Activated naive CD8-positive, alpha-beta T cell treated with anti-CD3 and anti-CD28 coated beads, Interleukin-2, amount 10 ng/mL, durations not matched to agents 7 days and 5 days (primary cell): Measurements from ENCODE around the gene CATSPERB. TPM values are rescaled to one million over a fixed set of nuclear protein-coding genes. Genes with fewer than 3 reads are reported as not detected.
"Not testable (repeated sequence)": the region's sequence is repeated elsewhere in the genome, so short reads cannot be mapped to it uniquely, and the experiment has no call there.

ENCODE experiments used
- ATAC-seq: fragments of 150-1000 bp; cut with Tn5 transposase; one replicate; pipeline ENCODE4 v1.10.0; 2021; ENCODE audit warnings: low read depth, moderate library complexity
- POLR2A ChIA-PET: fragments of 350-600 bp; sonication (Branson Sonifier 250); formaldehyde crosslinking; loops from one replicate; lab custom pipeline; 2021; ENCODE audit warnings: antibody characterized with exemption; lab: Charles Lee
- DNase-seq: peaks from one replicate; pipeline ENCODE4 v3.0.0; 2021
- H3K27ac Mint-ChIP-seq: one replicate; pipeline ENCODE4 v1.8.0; 2022; ENCODE audit warnings: mild to moderate bottlenecking, mixed read lengths
- H3K27me3 Mint-ChIP-seq: one replicate; pipeline ENCODE4 v1.8.0; 2022; ENCODE audit warnings: mild to moderate bottlenecking, moderate library complexity, mixed read lengths
- H3K36me3 Mint-ChIP-seq: one replicate; pipeline ENCODE4 v1.8.0; 2021; ENCODE audit warnings: mild to moderate bottlenecking, mixed read lengths
- H3K4me1 Mint-ChIP-seq: one replicate; pipeline ENCODE4 v1.8.0; 2021; ENCODE audit warnings: mixed read lengths
- H3K4me3 Mint-ChIP-seq: one replicate; pipeline ENCODE4 v1.8.0; 2022; ENCODE audit warnings: mild to moderate bottlenecking, moderate library complexity, mixed read lengths
- H3K9me3 Mint-ChIP-seq: one replicate; pipeline ENCODE4 v1.8.0; 2021; ENCODE audit warnings: mixed read lengths
- total RNA-seq, 2 experiments: library from RNA; stranded (reverse); gene quantifications; one replicate each; pipeline ENCODE4 v1.2.3, GENCODE V29; 2021

CATSPERB gene
- total RNA-seq, 2 experiments from 2014 or later, result 1.9 to 2.3 TPM

DNA sequence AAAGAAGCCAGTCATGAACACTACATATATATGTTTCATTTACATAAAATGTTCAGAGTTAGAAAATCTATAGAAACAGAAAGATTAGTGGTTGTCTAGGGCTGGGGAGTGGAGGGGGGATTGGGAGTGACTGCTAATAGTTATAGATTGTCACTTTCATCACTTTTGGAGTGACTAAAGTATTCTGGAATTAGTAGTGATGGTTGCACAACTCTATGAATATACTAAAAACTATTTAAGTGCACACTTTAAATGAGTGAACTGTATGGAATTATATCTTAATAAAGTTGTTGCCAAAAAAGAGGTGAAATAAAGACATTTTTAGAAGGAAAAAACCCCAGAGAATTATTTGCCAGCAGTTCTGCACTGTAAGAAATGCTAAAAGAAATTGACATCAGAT is 9.5 kb downstream of the CATSPERB start:
- no peak overlapping the region for H3K27ac Mint-ChIP-seq
- POLR2A ChIA-PET, result no interaction called here
- ATAC-seq (no peak), DNase-seq (no peak)
- peaks cover 3% of the 10 kb centered on the region for H3K27me3 Mint-ChIP-seq
- peaks cover 2% of the 10 kb centered on the region for H3K4me1 Mint-ChIP-seq
- H3K4me3 Mint-ChIP-seq, result no peak overlapping the region
- H3K9me3 Mint-ChIP-seq, result no peaks in the 10 kb centered on the region
- H3K36me3 Mint-ChIP-seq, result peaks cover 5% of the 10 kb centered on the region

DNA sequence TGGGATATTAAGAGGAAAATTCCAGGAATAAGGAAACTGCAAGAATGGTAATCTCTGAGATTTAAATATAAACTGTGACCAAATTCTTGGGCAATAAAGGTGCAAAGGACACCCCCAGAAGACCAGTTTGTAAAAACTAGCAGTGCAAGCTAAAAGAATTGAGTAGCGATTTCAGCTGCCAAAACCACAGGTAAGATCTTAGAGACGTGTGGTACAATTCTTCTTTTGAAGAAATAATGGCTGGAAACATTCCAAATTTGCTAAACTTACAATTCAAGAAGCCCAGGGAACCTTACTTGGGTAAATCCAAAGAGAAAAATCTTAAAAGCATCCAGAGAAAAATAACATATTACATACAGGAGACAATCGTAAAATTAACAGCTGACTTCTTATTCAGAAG is 12.0 kb downstream of the CATSPERB start:
- peaks cover 4% of the 10 kb centered on the region for H3K4me1 Mint-ChIP-seq
- no peaks in the 10 kb centered on the region for H3K9me3 Mint-ChIP-seq
- peaks cover 3% of the 10 kb centered on the region for H3K27me3 Mint-ChIP-seq
- POLR2A ChIA-PET, result no interaction called here
- H3K36me3 Mint-ChIP-seq, result peaks cover 8% of the 10 kb centered on the region
- H3K4me3 Mint-ChIP-seq, result no peak overlapping the region
- DNase-seq (no peak), ATAC-seq (no peak)
- no peak overlapping the region for H3K27ac Mint-ChIP-seq

- Mint-ChIP-seq H3K9me3 (no peaks in the 10 kb centered on the region), H3K27ac (no peak overlapping the region), H3K36me3 (peaks cover 8% of the 10 kb centered on the region), H3K4me1 (peaks cover 10% of the 10 kb centered on the region), H3K27me3 (peaks cover 3% of the 10 kb centered on the region), H3K4me3 (no peak overlapping the region)
- POLR2A ChIA-PET, result interaction anchor here (0.6 kb wide), 1 partner anchor 822 kb away, joined by 5 read pairs; no protein-coding TSS in a partner anchor
- DNase-seq, result no peak
- no peak for ATAC-seq
These were observed 14.9 kb downstream of the CATSPERB start for GRCh38 chr14:91716999-91717398.

- H3K4me3 Mint-ChIP-seq, result peak overlapping the region; percentile 78
- H3K4me1 Mint-ChIP-seq, result peaks cover 8% of the 10 kb centered on the region
- peaks cover 6% of the 10 kb centered on the region for H3K9me3 Mint-ChIP-seq
- DNase-seq (peak; percentile 51), ATAC-seq (peak; percentile 98)
- H3K27ac Mint-ChIP-seq, result peak overlapping the region; percentile 87
- POLR2A ChIA-PET, result interaction anchor here (0.7 to 1.1 kb wide), 2 partner anchors 121 to 152 kb away, joined by 3 to 7 read pairs; partner anchors contain the start of gene TC2N
- peaks cover 3% of the 10 kb centered on the region for H3K36me3 Mint-ChIP-seq
- peaks cover 3% of the 10 kb centered on the region for H3K27me3 Mint-ChIP-seq
These were observed 17.1 kb downstream of the CATSPERB start for GRCh38 chr14:91714805-91715204.

- H3K9me3 Mint-ChIP-seq, result peaks cover 7% of the 10 kb centered on the region
- DNase-seq, result no peak
- H3K36me3 Mint-ChIP-seq, result no peaks in the 10 kb centered on the region
- ATAC-seq, result no peak
- H3K27ac Mint-ChIP-seq, result no peak overlapping the region
- POLR2A ChIA-PET, result no interaction called here
- no peaks in the 10 kb centered on the region for H3K4me1 Mint-ChIP-seq
- peaks cover 2% of the 10 kb centered on the region for H3K27me3 Mint-ChIP-seq
- no peak overlapping the region for H3K4me3 Mint-ChIP-seq
These were observed 23.1 kb downstream of the CATSPERB start for GRCh38 chr14:91708795-91709194.

DNA sequence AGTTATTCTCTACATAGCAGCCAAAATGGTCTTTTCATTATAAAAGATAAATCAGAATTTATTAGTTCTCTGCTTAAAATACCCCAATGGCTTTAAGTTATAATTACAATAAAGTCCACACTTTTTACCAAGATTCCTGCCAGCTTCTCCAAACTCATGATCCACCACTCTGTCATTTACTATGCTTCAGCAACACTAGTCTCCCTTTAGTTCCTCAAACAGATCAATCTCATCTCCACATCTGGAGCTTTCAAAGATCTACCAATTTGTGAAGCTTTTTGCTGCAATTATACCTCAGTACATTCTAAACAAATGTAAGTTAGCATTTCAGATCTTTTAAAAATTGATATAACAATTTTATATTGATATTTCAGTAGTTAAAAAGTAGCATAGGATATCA is 24.9 kb downstream of the CATSPERB start:
- Mint-ChIP-seq H3K4me1 (no peaks in the 10 kb centered on the region), H3K27ac (no peak overlapping the region), H3K27me3 (peaks cover 2% of the 10 kb centered on the region), H3K4me3 (no peak overlapping the region), H3K9me3 (peaks cover 7% of the 10 kb centered on the region), H3K36me3 (no peaks in the 10 kb centered on the region)
- DNase-seq (no peak), ATAC-seq (no peak)
- POLR2A ChIA-PET, result no interaction called here

GRCh38 chr14:91694643-91695042 is 37.2 kb downstream of the CATSPERB start:
- Mint-ChIP-seq H3K4me1 (peaks cover 2% of the 10 kb centered on the region), H3K9me3 (peaks cover 12% of the 10 kb centered on the region), H3K4me3 (no peak overlapping the region), H3K27me3 (peaks cover 7% of the 10 kb centered on the region), H3K27ac (no peak overlapping the region), H3K36me3 (peaks cover 11% of the 10 kb centered on the region)
- ATAC-seq (no peak), DNase-seq (no peak)
- POLR2A ChIA-PET, result interaction anchor here (0.7 kb wide), 1 partner anchor 409 kb away, joined by 4 read pairs; no protein-coding TSS in a partner anchor

- Mint-ChIP-seq H3K4me1 (peaks cover 2% of the 10 kb centered on the region), H3K27ac (no peak overlapping the region), H3K9me3 (peaks cover 12% of the 10 kb centered on the region), H3K27me3 (peaks cover 7% of the 10 kb centered on the region), H3K36me3 (peaks cover 11% of the 10 kb centered on the region), H3K4me3 (no peak overlapping the region)
- no peak for DNase-seq
- ATAC-seq, result no peak
- POLR2A ChIA-PET, result no interaction called here
These were observed 38.5 kb downstream of the CATSPERB start for GRCh38 chr14:91693346-91693745.

DNA sequence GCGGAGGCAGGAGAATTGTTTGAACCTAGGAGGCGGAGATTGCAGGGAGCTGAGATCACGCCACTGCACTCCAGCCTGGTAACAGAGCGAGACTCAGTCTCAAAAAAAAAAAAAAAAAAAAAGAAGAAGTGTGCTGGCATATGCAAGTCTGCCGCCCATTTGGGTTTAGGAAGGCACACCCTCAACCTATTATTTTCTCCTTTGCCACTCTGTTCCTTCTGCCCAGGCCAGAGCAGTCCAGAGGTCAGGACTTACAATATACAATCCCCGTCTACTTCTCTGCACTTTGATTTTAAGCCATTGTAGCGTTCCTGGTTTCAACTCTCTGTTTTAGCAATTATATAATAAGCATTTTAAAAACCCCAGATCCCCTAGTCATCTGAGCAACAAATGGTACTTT is 39.8 kb downstream of the CATSPERB start:
- peaks cover 2% of the 10 kb centered on the region for H3K4me1 Mint-ChIP-seq
- POLR2A ChIA-PET, result no interaction called here
- peaks cover 7% of the 10 kb centered on the region for H3K9me3 Mint-ChIP-seq
- peaks cover 7% of the 10 kb centered on the region for H3K27me3 Mint-ChIP-seq
- DNase-seq, result no peak
- no peak overlapping the region for H3K4me3 Mint-ChIP-seq
- peaks cover 6% of the 10 kb centered on the region for H3K36me3 Mint-ChIP-seq
- H3K27ac Mint-ChIP-seq, result no peak overlapping the region
- ATAC-seq, result no peak

DNA sequence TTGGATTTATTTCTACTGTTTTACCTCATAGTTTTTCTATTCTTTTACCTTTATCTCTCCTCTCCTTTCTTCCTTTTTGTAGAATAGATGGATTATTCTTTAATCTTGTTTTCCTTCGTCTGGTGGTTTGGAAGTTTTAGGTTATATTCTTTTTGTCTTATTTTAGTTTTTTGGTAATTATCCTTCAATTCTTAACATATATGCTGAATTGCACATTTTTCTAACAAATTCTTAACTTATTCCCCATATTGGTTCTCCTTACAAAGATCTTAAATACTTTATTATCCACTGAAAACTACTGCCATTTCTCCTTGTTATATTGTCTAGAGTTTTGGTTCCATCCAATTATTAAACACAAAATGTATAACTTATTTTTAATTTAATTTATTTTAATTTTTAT is 42.3 kb downstream of the CATSPERB start:
- H3K36me3 Mint-ChIP-seq, result peaks cover 6% of the 10 kb centered on the region
- peaks cover 1% of the 10 kb centered on the region for H3K27me3 Mint-ChIP-seq
- H3K9me3 Mint-ChIP-seq, result peaks cover 7% of the 10 kb centered on the region
- DNase-seq (no peak), ATAC-seq (no peak)
- H3K4me3 Mint-ChIP-seq, result no peak overlapping the region
- POLR2A ChIA-PET, result no interaction called here
- H3K27ac Mint-ChIP-seq, result no peak overlapping the region
- H3K4me1 Mint-ChIP-seq, result peaks cover under 1% of the 10 kb centered on the region

- H3K4me3 Mint-ChIP-seq, H3K27me3 Mint-ChIP-seq, POLR2A ChIA-PET, H3K4me1 Mint-ChIP-seq, H3K27ac Mint-ChIP-seq, ATAC-seq, DNase-seq, H3K9me3 Mint-ChIP-seq, H3K36me3 Mint-ChIP-seq: not testable (repeated sequence)
These were observed 44.5 kb downstream of the CATSPERB start for GRCh38 chr14:91687436-91687835.

DNA sequence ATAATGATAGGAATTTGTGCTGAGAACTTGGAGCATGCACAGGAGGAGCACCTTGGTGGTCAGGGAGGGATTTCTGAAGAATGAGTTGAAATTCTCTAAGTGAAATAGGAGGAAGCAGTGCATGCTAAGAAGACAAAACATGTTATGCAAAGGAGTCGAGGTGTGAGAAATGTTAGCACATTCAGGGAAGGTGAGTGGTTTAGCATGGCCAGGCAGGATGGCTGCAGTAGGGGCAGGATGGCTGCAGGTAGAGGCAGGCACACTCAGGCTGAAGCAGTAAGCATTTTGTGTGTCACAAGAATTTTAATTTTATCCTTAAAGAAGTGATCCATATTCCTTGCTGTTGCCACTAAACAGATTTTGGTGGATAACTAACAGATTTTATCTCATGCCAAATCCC is 46.3 kb downstream of the CATSPERB start:
- ATAC-seq (no peak), DNase-seq (no peak)
- POLR2A ChIA-PET, result no interaction called here
- no peak overlapping the region for H3K4me3 Mint-ChIP-seq
- H3K4me1 Mint-ChIP-seq, result peaks cover 20% of the 10 kb centered on the region
- no peaks in the 10 kb centered on the region for H3K27me3 Mint-ChIP-seq
- H3K9me3 Mint-ChIP-seq, result peaks cover 4% of the 10 kb centered on the region
- H3K27ac Mint-ChIP-seq, result no peak overlapping the region
- H3K36me3 Mint-ChIP-seq, result peaks cover 7% of the 10 kb centered on the region

DNA sequence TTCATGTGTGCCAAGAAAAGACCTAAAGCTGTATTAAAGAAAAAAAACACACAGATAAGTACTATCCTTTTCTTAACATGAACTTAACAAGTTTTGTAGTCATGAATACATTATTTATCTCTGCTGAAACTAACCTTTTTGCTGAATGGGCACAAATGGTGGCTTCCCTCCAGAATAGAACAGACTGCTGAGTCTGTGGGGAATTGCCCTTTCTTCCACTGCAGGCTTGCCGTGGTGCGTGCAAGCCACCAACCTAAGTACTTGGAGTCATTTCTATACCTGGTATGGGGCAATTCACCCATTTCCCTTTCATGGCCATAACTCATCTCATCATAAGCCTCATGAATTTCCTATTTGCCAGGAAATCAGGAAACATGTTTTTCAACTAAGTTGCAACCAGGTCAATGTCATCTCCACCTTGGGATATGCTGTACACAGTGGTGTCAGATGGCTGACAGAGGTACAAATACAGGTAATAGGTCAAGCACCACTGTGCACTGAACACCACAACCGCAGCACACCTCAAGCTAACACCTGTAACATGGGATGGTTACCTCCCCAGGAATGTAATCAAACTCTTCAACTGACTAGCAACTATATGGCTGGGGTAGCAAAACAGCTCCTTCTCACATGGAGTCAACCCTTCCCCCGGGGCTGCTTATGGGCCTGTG is 49.9 kb downstream of the CATSPERB start:
- peaks cover 22% of the 10 kb centered on the region for H3K4me1 Mint-ChIP-seq
- no peaks in the 10 kb centered on the region for H3K27me3 Mint-ChIP-seq
- H3K36me3 Mint-ChIP-seq, result peaks cover 13% of the 10 kb centered on the region
- DNase-seq (no peak), ATAC-seq (no peak)
- peak overlapping the region; percentile 45 for H3K27ac Mint-ChIP-seq
- peaks cover 13% of the 10 kb centered on the region for H3K9me3 Mint-ChIP-seq
- POLR2A ChIA-PET, result no interaction called here
- H3K4me3 Mint-ChIP-seq, result peak overlapping the region; percentile 22

DNA sequence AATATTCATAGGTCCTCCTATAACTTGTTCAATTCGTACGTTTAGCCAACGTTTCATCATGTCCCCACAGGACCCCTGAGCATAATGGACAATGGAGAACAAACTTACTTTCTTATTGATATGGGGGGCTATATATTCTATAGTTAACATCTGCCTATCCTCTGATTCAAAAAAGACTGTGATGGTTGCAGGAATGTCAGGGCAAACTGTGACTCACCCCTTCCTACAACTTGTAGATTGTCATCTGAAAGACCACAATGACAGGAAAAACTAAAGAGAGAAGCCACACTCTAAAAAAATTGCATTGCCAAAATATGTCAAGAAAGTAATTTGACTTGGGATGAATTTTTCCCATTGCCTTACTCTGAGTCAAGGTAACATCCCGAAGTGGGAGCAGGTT is 50.8 kb downstream of the CATSPERB start:
- Mint-ChIP-seq H3K4me3 (no peak overlapping the region), H3K9me3 (peaks cover 15% of the 10 kb centered on the region), H3K36me3 (peaks cover 13% of the 10 kb centered on the region), H3K4me1 (peaks cover 22% of the 10 kb centered on the region), H3K27me3 (no peaks in the 10 kb centered on the region), H3K27ac (no peak overlapping the region)
- ATAC-seq, result no peak
- DNase-seq, result no peak
- POLR2A ChIA-PET, result no interaction called here
